Caco-2 (cell line): ENCODE results near the gene MTX1. TPM values are rescaled to one million over a fixed set of nuclear protein-coding genes. Genes with fewer than 3 reads are reported as not detected.

Source experiments
- BruUV-seq: library from RNA; stranded (reverse); fragments of 400-500 nt; replicated peaks from 2 replicates; lab custom pipeline; 2021; lab: Mats Ljungman, UMichigan
- CTCF ChIA-PET: fragments of 300-600 bp; sonication (Branson Sonifier 250); formaldehyde crosslinking; loops from one replicate; lab custom pipeline; 2022; ENCODE audit warnings: antibody characterized with exemption; lab: Charles Lee
- POLR2A ChIA-PET: fragments of 300-600 bp; sonication (Branson Sonifier 250); formaldehyde crosslinking; loops from one replicate; lab custom pipeline; 2022; ENCODE audit warnings: antibody characterized with exemption; lab: Charles Lee
- DNase-seq, 2 experiments: peaks; one replicate each; pipeline versions ENCODE4 v3.0.0 to v3.0.0-alpha.2; 2020 to 2022
- H3K27me3 ChIP-seq: replicated peaks from 2 replicates; pipeline ENCODE4 v1.6.0; 2011; ENCODE audit warnings: low read length; ENCODE audit not compliant: control insufficient read depth, insufficient read depth
- H3K36me3 ChIP-seq: 2 replicates; pipeline ENCODE4 v1.5.1; 2011; ENCODE audit warnings: low read length; ENCODE audit not compliant: control insufficient read depth, insufficient read depth
- H3K4me1 ChIP-seq: fragments of 250-450 bp; sonication (Bioruptor Pico); 2 replicates; pipeline ENCODE4 v1.5.1; 2020; ENCODE audit warnings: mild to moderate bottlenecking
- H3K4me3 ChIP-seq: 2 replicates; pipeline ENCODE4 v1.5.1; 2011; ENCODE audit warnings: low read depth, mild to moderate bottlenecking, control low read depth, low read length
- H3K9me3 ChIP-seq: fragments of 250-450 bp; sonication (Bioruptor Pico); 2 replicates; pipeline ENCODE4 v1.5.1; 2020; ENCODE audit warnings: mild to moderate bottlenecking, moderate library complexity
- H3K27ac Mint-ChIP-seq: one replicate; pipeline ENCODE4 v1.8.0; 2022; ENCODE audit warnings: mixed read lengths; ENCODE audit not compliant: unreplicated experiment
- H3K27me3 Mint-ChIP-seq: one replicate; pipeline ENCODE4 v1.8.0; 2022; ENCODE audit warnings: mixed read lengths; ENCODE audit not compliant: insufficient read depth, unreplicated experiment
- H3K36me3 Mint-ChIP-seq: one replicate; pipeline ENCODE4 v1.8.0; 2022; ENCODE audit warnings: mild to moderate bottlenecking, mixed read lengths; ENCODE audit not compliant: insufficient read depth, unreplicated experiment
- H3K4me1 Mint-ChIP-seq: one replicate; pipeline ENCODE4 v1.8.0; 2022; ENCODE audit warnings: low read depth, mixed read lengths; ENCODE audit not compliant: unreplicated experiment
- H3K4me3 Mint-ChIP-seq: one replicate; pipeline ENCODE4 v1.8.0; 2022; ENCODE audit warnings: mild to moderate bottlenecking, moderate library complexity, mixed read lengths; ENCODE audit not compliant: unreplicated experiment
- H3K9me3 Mint-ChIP-seq: one replicate; pipeline ENCODE4 v1.8.0; 2022; ENCODE audit warnings: mixed read lengths; ENCODE audit not compliant: unreplicated experiment
- intact Hi-C: fragments of 100-400 bp; cut with micrococcal nuclease; formaldehyde crosslinking; loops from one replicate; pipeline ENCODE4 v1.10.0; 2022; ENCODE audit not compliant: unreplicated experiment
- total RNA-seq: library from RNA; stranded (reverse); gene quantifications from 2 replicates; pipeline ENCODE4 v1.2.3, GENCODE V29; 2022
- TF ChIP-seq, protein P1 (sequence below), 2 experiments: fragments of 200-600 bp in 1 of 2; IDR thresholded peaks; 1 replicate in 1 of 2; 2 replicates in 1 of 2; pipeline versions ENCODE4 v1.5.1 to v1.8.0; 2011 to 2022; ENCODE audit warnings: antibody characterized with exemption in 1 of 2, control low read depth in 1 of 2, inconsistent platforms in 1 of 2, low read depth in 1 of 2, low read length in 1 of 2, mild to moderate bottlenecking in 1 of 2, moderate library complexity in 1 of 2; ENCODE audit not compliant: insufficient read depth in 1 of 2, severe bottlenecking in 1 of 2, unreplicated experiment in 1 of 2

The MTX1 gene
- total RNA-seq, 1 experiment from 2014 or later, result 65.3 TPM

DNA sequence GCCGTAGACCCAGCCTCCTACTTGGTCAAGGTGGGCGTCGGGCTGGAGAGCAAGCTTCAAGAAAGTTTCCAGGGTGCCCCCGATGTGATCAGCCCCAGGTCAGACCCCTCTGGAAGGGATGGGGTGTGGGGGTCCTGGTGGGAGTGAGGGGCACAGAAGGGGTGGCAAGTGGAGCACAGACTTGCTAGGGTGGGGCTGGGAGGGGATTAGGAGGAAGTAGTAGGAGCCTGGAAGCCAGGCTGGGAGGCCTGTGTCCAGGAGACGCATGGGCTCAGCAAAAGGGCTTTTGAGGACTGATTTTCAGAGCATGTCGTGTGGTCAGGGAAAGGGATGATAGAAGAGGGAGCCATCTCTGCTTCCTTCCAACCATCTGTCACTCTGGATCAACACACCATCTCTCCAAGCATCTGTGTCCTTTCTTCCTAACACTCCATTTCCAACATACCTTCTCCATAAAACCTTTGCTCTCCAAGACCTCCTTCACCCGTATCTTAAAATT lies 26.4 kb upstream of the MTX1 start:
- H3K36me3 ChIP-seq, result no peaks in the 10 kb centered on the region
- no peaks in the 10 kb centered on the region for H3K9me3 ChIP-seq
- BruUV-seq, result no TSS peak
- intact Hi-C loops, result no loop called here
- Mint-ChIP-seq H3K36me3 (no peaks in the 10 kb centered on the region), H3K27me3 (no peaks in the 10 kb centered on the region), H3K9me3 (no peaks in the 10 kb centered on the region), H3K4me3 (no peak overlapping the region), H3K4me1 (peaks cover 23% of the 10 kb centered on the region), H3K27ac (no peak overlapping the region)
- TF ChIP-seq, protein P1, sequence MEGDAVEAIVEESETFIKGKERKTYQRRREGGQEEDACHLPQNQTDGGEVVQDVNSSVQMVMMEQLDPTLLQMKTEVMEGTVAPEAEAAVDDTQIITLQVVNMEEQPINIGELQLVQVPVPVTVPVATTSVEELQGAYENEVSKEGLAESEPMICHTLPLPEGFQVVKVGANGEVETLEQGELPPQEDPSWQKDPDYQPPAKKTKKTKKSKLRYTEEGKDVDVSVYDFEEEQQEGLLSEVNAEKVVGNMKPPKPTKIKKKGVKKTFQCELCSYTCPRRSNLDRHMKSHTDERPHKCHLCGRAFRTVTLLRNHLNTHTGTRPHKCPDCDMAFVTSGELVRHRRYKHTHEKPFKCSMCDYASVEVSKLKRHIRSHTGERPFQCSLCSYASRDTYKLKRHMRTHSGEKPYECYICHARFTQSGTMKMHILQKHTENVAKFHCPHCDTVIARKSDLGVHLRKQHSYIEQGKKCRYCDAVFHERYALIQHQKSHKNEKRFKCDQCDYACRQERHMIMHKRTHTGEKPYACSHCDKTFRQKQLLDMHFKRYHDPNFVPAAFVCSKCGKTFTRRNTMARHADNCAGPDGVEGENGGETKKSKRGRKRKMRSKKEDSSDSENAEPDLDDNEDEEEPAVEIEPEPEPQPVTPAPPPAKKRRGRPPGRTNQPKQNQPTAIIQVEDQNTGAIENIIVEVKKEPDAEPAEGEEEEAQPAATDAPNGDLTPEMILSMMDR (IDR thresholded peaks at IDR 0.05; ENCODE audit: insufficient read depth in 1 of 2, low read depth in 1 of 2, low read length in 1 of 2, severe bottlenecking in 1 of 2, unreplicated experiment in 1 of 2), result no peak
- no peaks in the 10 kb centered on the region for H3K27me3 ChIP-seq
- DNase-seq, result peak in 1 of 2 experiments; percentile 22
- H3K4me3 ChIP-seq, result no peak overlapping the region
- peaks cover 21% of the 10 kb centered on the region for H3K4me1 ChIP-seq
- POLR2A ChIA-PET, result no interaction called here
- CTCF ChIA-PET, result interaction anchor here (0.6 kb wide), 1 partner anchor 239 kb away, joined by 12 read pairs; no protein-coding TSS in a partner anchor

DNA sequence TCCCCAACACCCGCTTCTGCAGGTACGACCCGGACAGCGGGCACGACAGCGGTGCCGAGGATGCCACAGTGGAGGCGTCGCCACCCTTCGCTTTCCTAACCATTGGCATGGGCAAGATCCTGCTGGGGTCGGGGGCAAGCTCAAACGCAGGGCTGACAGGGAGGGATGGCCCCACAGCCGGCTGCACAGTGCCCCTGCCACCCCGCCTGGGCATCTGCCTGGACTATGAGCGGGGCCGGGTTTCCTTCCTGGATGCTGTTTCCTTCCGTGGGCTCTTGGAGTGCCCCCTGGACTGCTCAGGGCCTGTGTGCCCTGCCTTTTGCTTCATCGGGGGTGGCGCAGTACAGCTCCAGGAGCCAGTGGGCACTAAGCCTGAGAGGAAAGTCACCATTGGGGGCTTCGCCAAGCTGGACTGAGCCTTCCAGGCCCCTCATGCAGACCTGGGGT lies 24.7 kb upstream of the MTX1 start:
- Mint-ChIP-seq H3K9me3 (no peaks in the 10 kb centered on the region), H3K36me3 (peaks cover 7% of the 10 kb centered on the region), H3K4me3 (no peak overlapping the region), H3K27ac (no peak overlapping the region), H3K27me3 (no peaks in the 10 kb centered on the region), H3K4me1 (peaks cover 23% of the 10 kb centered on the region)
- POLR2A ChIA-PET, result no interaction called here
- Histone ChIP-seq H3K4me3 (no peak overlapping the region), H3K9me3 (no peaks in the 10 kb centered on the region), H3K36me3 (no peaks in the 10 kb centered on the region), H3K27me3 (no peaks in the 10 kb centered on the region), H3K4me1 (peaks cover 21% of the 10 kb centered on the region)
- intact Hi-C loops, result no loop called here
- DNase-seq, result no peak
- TF ChIP-seq, protein P1 (IDR thresholded peaks at IDR 0.05; ENCODE audit: insufficient read depth in 1 of 2, low read depth in 1 of 2, low read length in 1 of 2, severe bottlenecking in 1 of 2, unreplicated experiment in 1 of 2), result no peak
- no TSS peak for BruUV-seq
- CTCF ChIA-PET, result no interaction called here

DNA sequence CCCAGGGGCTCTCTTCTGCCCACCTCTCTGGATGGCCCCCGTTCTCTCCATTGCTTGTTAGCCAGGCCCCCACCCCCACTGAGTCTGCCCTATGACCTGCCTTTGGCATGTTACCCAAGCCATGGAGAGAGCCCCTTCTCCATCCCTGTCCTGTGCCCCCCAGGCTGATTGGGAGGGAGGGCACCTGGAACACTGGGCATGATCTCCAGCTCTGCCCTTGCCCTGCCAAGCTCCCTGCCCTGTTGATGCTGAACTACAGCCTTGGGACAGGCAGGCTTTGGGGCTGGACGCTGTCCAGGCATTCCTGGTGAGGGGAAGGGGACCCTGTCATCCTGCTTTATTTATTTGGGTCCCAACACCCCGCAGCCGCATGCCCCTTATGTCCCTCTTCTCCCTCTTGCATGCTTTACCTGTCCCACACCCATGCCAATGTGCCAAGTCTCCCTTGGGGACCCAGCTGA lies 24.1 kb upstream of the MTX1 start:
- H3K27me3 Mint-ChIP-seq, result no peaks in the 10 kb centered on the region
- peaks cover 18% of the 10 kb centered on the region for H3K4me1 Mint-ChIP-seq
- ChIA-PET POLR2A (no interaction called here), CTCF (interaction anchor here (0.6 kb wide), 1 partner anchor 18 kb away, joined by 3 read pairs; no protein-coding TSS in a partner anchor)
- Histone ChIP-seq H3K4me1 (peaks cover 21% of the 10 kb centered on the region), H3K9me3 (no peaks in the 10 kb centered on the region), H3K27me3 (no peaks in the 10 kb centered on the region), H3K4me3 (no peak overlapping the region), H3K36me3 (no peaks in the 10 kb centered on the region)
- H3K36me3 Mint-ChIP-seq, result peaks cover 7% of the 10 kb centered on the region
- no peak overlapping the region for H3K4me3 Mint-ChIP-seq
- H3K27ac Mint-ChIP-seq, result no peak overlapping the region
- intact Hi-C loops, result no loop called here
- H3K9me3 Mint-ChIP-seq, result no peaks in the 10 kb centered on the region
- no TSS peak for BruUV-seq
- TF ChIP-seq, protein P1 (IDR thresholded peaks at IDR 0.05; ENCODE audit: insufficient read depth in 1 of 2, low read depth in 1 of 2, low read length in 1 of 2, severe bottlenecking in 1 of 2, unreplicated experiment in 1 of 2), result no peak
- no peak for DNase-seq
